CD14-positive monocyte (primary cell): ENCODE measurements around the gene MDM4. TPM values are rescaled to one million over a fixed set of nuclear protein-coding genes. Genes with fewer than 3 reads are reported as not detected.

ENCODE experiments used
- DNase-seq, 3 donors: peaks; one replicate each; pipeline ENCODE4 v3.0.0-alpha.2; 2011 to 2022
- H2AFZ ChIP-seq: 2 replicates; pipeline ENCODE4 v1.6.0; 2012; ENCODE audit warnings: mild to moderate bottlenecking, low read depth, low read length, inconsistent platforms; ENCODE audit not compliant: insufficient read depth, poor library complexity, severe bottlenecking
- H3K27ac ChIP-seq, 2 donors: 1 replicate in 1 of 2; 2 replicates in 1 of 2; pipeline ENCODE4 v1.5.1; 2012 to 2013; ENCODE audit warnings: low read length in 2 of 2, control low read depth in 1 of 2, inconsistent platforms in 1 of 2, low read depth in 1 of 2, mild to moderate bottlenecking in 1 of 2
- H3K27me3 ChIP-seq, 2 donors: one replicate each; pipeline versions ENCODE4 v1.6.0 to v1.6.1; 2011 to 2013; ENCODE audit warnings: low read length in 2 of 2; ENCODE audit not compliant: control insufficient read depth in 2 of 2, insufficient read depth in 2 of 2
- H3K36me3 ChIP-seq, 2 donors: replicated peaks in 1 of 2; 1 replicate in 1 of 2; 2 replicates in 1 of 2; pipeline versions ENCODE4 v1.5.1 to v1.6.1; 2012 to 2013; ENCODE audit warnings: low read length in 2 of 2, control low read depth in 1 of 2, inconsistent platforms in 1 of 2, mild to moderate bottlenecking in 1 of 2; ENCODE audit not compliant: insufficient read depth in 2 of 2, control insufficient read depth in 1 of 2
- H3K4me1 ChIP-seq, 2 donors: 1 replicate in 1 of 2; 2 replicates in 1 of 2; pipeline versions ENCODE4 v1.5.1 to v1.6.1; 2012 to 2013; ENCODE audit warnings: low read length in 2 of 2, control low read depth in 1 of 2, inconsistent platforms in 1 of 2, mild to moderate bottlenecking in 1 of 2, moderate library complexity in 1 of 2; ENCODE audit not compliant: insufficient read depth in 2 of 2, control insufficient read depth in 1 of 2
- H3K4me2 ChIP-seq: replicated peaks from 2 replicates; pipeline ENCODE3; 2012; ENCODE audit warnings: low read length, moderate library complexity, mild to moderate bottlenecking; ENCODE audit not compliant: poor library complexity, severe bottlenecking; ENCODE audit errors: extremely low read depth
- H3K4me3 ChIP-seq, 3 experiments: fragments of 200-600 bp in 1 of 3; sonication (generic) in 1 of 3; replicated peaks in 1 of 3; 1 replicate in 2 of 3; 2 replicates in 1 of 3; pipeline ENCODE4 v1.5.1; 2011 to 2013; ENCODE audit warnings: low read length in 3 of 3, mild to moderate bottlenecking in 3 of 3, control low read depth in 2 of 3, low read depth in 2 of 3, inconsistent platforms in 1 of 3, moderate library complexity in 1 of 3
- H3K79me2 ChIP-seq: 2 replicates; pipeline ENCODE4 v1.6.0; 2012; ENCODE audit warnings: mild to moderate bottlenecking, control low read depth, inconsistent platforms, low read length, moderate library complexity; ENCODE audit not compliant: insufficient read depth
- H3K9ac ChIP-seq: 2 replicates; pipeline ENCODE4 v1.6.0; 2017; ENCODE audit warnings: low read length, mild to moderate bottlenecking; ENCODE audit not compliant: insufficient read depth, poor library complexity, severe bottlenecking
- H3K9me3 ChIP-seq, 2 donors: replicated peaks in 1 of 2; 1 replicate in 1 of 2; 2 replicates in 1 of 2; pipeline versions ENCODE4 v1.5.1 to v1.6.1; 2012 to 2013; ENCODE audit warnings: low read length in 2 of 2, control low read depth in 1 of 2; ENCODE audit not compliant: control insufficient read depth in 1 of 2, insufficient read depth in 1 of 2
- H4K20me1 ChIP-seq: 2 replicates; pipeline ENCODE4 v1.6.0; 2012; ENCODE audit warnings: mild to moderate bottlenecking, low read length, control low read depth, moderate library complexity; ENCODE audit not compliant: insufficient read depth
- H3K27ac Mint-ChIP-seq, 7 donors: one replicate each; pipeline ENCODE4 v1.8.0; 2020; ENCODE audit warnings: mild to moderate bottlenecking in 7 of 7, mixed read lengths in 7 of 7, moderate library complexity in 6 of 7, inconsistent platforms in 2 of 7
- H3K27me3 Mint-ChIP-seq, 3 donors: one replicate each; pipeline ENCODE4 v1.8.0; 2021 to 2022; ENCODE audit warnings: low read depth in 3 of 3, mild to moderate bottlenecking in 3 of 3, mixed read lengths in 3 of 3, moderate library complexity in 3 of 3, inconsistent platforms in 1 of 3
- H3K36me3 Mint-ChIP-seq, 2 donors: one replicate each; pipeline ENCODE4 v1.8.0; 2020; ENCODE audit warnings: mixed read lengths in 2 of 2, inconsistent platforms in 1 of 2, mild to moderate bottlenecking in 1 of 2
- H3K4me1 Mint-ChIP-seq: one replicate; pipeline ENCODE4 v1.8.0; 2020; ENCODE audit warnings: mild to moderate bottlenecking, mixed read lengths
- H3K4me3 Mint-ChIP-seq, 2 donors: one replicate each; pipeline ENCODE4 v1.8.0; 2020; ENCODE audit warnings: mild to moderate bottlenecking in 2 of 2, mixed read lengths in 2 of 2, moderate library complexity in 1 of 2
- H3K9me3 Mint-ChIP-seq, 7 donors: one replicate each; pipeline ENCODE4 v1.8.0; 2020 to 2022; ENCODE audit warnings: mixed read lengths in 7 of 7, mild to moderate bottlenecking in 6 of 7, moderate library complexity in 6 of 7, inconsistent platforms in 2 of 7
- CTCF ChIP-seq: fragments of 200-600 bp; IDR thresholded peaks from one replicate; pipeline ENCODE4 v1.8.0; 2022; ENCODE audit warnings: antibody characterized with exemption, mild to moderate bottlenecking
- WGBS: methylation state at CpG from one replicate; pipeline ENCODE4 v1.1.5; 2013; ENCODE audit warnings: missing lambda C conversion rate; ENCODE audit not compliant: insufficient coverage; 5-methylcytosine and 5-hydroxymethylcytosine counted together
- intact Hi-C, 2 donors: fragments of 100-400 bp; cut with micrococcal nuclease; formaldehyde crosslinking; loops; one replicate each; pipeline versions ENCODE4 v1.15.0 to v1.15.1; 2023
- polyA plus RNA-seq, 3 donors: library from polyadenylated mRNA; depleted of rRNA in 1 of 3; unstranded in 2 of 3; stranded (reverse) in 1 of 3; fragments of 300-500 nt in 2 of 3; fragments of >200 nt in 1 of 3; fragmentation: Illumina TruSeq in 2 of 3; gene quantifications; 1 replicate in 2 of 3; 2 replicates in 1 of 3; pipeline ENCODE4 v1.2.3, GENCODE V29; 2012 to 2021

Gene MDM4
- polyA plus RNA-seq, 3 donors = 7.8 to 37.0 (median 10.2) TPM

DNA sequence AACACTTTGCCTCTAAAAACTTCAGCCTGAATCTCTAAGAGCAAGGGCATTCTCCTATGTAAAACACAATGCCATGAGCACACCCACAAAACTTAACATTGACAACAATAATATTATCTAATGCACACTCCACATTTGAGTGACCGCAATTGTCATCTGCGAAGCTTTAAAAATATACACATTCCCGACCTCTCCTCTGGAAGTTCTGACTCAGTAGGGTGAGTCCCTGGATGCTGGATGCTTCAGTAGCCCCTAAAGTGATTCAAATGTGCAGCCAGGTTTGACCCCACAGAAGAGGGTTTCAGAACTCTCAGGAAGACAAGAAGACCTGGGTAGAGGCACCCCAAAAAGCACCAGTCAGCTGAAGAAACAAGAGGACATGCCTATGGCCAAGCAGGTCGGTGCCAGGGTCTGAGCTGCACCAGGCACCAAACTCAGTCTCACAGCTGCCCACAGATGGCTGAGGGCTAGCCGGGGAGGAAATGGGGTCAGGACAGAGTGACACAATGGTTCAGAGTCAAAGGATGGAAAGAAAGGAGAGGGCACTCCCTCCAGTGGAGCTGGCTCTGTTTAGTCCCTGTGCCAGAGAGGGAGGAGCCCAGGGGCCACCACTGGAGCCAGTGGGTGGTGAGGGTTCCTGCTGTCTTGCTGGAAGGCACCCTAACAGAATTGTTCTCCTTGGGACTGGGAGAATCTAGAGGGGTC lies 39.0 kb upstream of the MDM4 start:
- no peak for TF ChIP-seq CTCF
- no peak overlapping the region for H3K9ac ChIP-seq
- H3K36me3 Mint-ChIP-seq = no peaks in the 10 kb centered on the region
- H3K4me2 ChIP-seq = no peak overlapping the region
- H3K9me3 ChIP-seq = no peaks in the 10 kb centered on the region
- no peak overlapping the region for H2AFZ ChIP-seq
- 82% methylated on average over 2 of the region's 5 CpGs for WGBS
- no peak for DNase-seq
- H3K79me2 ChIP-seq = no peaks in the 10 kb centered on the region
- intact Hi-C loops = no loop called here
- H3K27me3 Mint-ChIP-seq = peaks cover 0 to 5% (median 2%) of the 10 kb centered on the region in 3 donors
- H4K20me1 ChIP-seq = no peaks in the 10 kb centered on the region
- peaks cover 0 to 1% (median 0%) of the 10 kb centered on the region in 7 donors for H3K9me3 Mint-ChIP-seq
- H3K27ac Mint-ChIP-seq = no peak overlapping the region
- H3K27ac ChIP-seq = no peak overlapping the region
- H3K4me1 ChIP-seq = peaks cover 15 to 26% of the 10 kb centered on the region in 2 donors
- H3K4me3 Mint-ChIP-seq = no peak overlapping the region
- H3K27me3 ChIP-seq = no peaks in the 10 kb centered on the region
- peaks cover 50% of the 10 kb centered on the region for H3K4me1 Mint-ChIP-seq
- no peak overlapping the region for H3K4me3 ChIP-seq
- no peaks in the 10 kb centered on the region for H3K36me3 ChIP-seq

- no peaks in the 10 kb centered on the region for H3K36me3 ChIP-seq
- Mint-ChIP-seq H3K36me3 (no peaks in the 10 kb centered on the region), H3K4me3 (no peak overlapping the region), H3K9me3 (peaks cover 0 to 1% (median 0%) of the 10 kb centered on the region in 7 donors), H3K27ac (no peak overlapping the region), H3K27me3 (peaks cover 0 to 5% (median 2%) of the 10 kb centered on the region in 3 donors), H3K4me1 (peaks cover 52% of the 10 kb centered on the region)
- no peak for DNase-seq
- no peaks in the 10 kb centered on the region for H3K9me3 ChIP-seq
- H3K4me3 ChIP-seq = no peak overlapping the region
- intact Hi-C loops = no loop called here
- H4K20me1 ChIP-seq = no peaks in the 10 kb centered on the region
- no peak overlapping the region for H2AFZ ChIP-seq
- no peaks in the 10 kb centered on the region for H3K79me2 ChIP-seq
- no peak overlapping the region for H3K4me2 ChIP-seq
- H3K4me1 ChIP-seq = peaks cover 15 to 26% of the 10 kb centered on the region in 2 donors
- no peak overlapping the region for H3K9ac ChIP-seq
- H3K27me3 ChIP-seq = no peaks in the 10 kb centered on the region
- TF ChIP-seq CTCF = no peak
- no peak overlapping the region for H3K27ac ChIP-seq
- 96% methylated on average over 5 of the region's 7 CpGs for WGBS
Observed at GRCh38 chr1:204478172-204478899, 37.9 kb upstream of the MDM4 start.
